ENCODE data around the gene RAI1.

The RAI1 gene

GRCh38 chr17:17726458-17727060 is 45.3 kb downstream of the RAI1 start:
- in situ Hi-C loops (cut with MboI; ENCODE audit: low sequenced_read_pairs, unreplicated experiment) = no loop called here
- TF ChIP-seq CTCF (IDR thresholded peaks at IDR 0.05; ENCODE audit: borderline replicate concordance, control extremely low read depth, extremely low read depth, insufficient read depth, missing control alignments) = no peak
- no peak for DNase-seq (ENCODE audit: low spot score)

GRCh38 chr17:17727111-17727659 is 45.9 kb downstream of the RAI1 start:
- no peak for TF ChIP-seq CTCF (IDR thresholded peaks at IDR 0.05; ENCODE audit: borderline replicate concordance, control extremely low read depth, extremely low read depth, insufficient read depth, missing control alignments)
- no peak for DNase-seq (ENCODE audit: low spot score)
- in situ Hi-C loops (cut with MboI; ENCODE audit: low sequenced_read_pairs, unreplicated experiment) = no loop called here

DNA sequence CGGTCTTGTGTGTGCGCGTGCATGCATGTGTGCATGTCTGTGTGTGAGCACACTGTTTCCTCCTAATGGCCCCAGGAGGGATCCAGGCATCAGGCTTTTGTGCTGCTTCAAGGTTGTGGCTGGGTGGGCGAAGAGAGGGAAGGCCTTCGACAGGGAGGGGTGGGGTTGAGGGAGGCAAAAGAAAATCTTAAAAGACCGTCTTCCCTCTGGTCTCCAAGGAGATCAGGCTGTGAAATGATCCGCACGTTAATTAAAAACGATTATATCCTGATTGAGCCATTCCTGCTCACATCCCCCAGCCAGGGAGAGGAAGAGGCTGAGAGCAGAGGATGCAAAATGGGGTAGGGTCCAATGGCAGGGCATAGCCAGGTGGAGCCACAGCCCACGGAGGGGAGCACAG is 46.9 kb downstream of the RAI1 start:
- in situ Hi-C loops (cut with MboI; ENCODE audit: low sequenced_read_pairs, unreplicated experiment) = no loop called here
- TF ChIP-seq CTCF (IDR thresholded peaks at IDR 0.05; ENCODE audit: borderline replicate concordance, control extremely low read depth, extremely low read depth, insufficient read depth, missing control alignments) = no peak
- no peak for DNase-seq (ENCODE audit: low spot score)

DNA sequence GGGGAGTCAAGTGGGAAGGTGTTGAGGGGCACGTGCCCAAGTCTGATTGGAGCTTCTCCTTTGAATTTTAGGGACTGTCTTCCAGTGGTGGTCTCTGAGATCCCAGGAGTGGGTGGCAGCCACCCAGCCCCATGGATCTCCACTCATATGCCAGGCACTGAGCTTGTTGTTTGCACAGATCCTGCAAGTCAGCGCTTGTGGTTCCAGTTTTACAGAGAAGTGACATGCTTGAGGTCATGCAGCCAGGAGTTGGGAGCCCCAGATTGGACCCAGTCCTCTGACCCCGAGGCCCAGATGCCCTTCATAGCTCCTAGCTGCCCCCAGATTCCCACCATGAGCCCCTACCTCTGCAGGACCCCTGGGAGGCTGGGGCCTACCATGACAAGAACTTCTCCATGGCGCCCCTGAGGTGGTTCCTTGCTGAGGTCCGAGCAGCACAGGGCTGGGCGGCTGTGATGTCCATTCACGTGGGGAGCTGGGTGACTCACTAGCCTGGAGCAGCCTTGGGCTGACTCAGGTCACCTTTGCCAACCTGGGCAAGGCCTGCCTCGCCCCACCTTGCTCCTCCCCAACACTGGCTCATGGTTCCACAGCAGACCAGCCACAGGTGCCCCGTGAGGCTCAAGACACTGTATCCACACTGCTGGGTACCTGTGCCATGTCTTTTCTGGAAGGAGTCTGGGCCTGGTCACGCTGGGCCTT is 47.4 kb downstream of the RAI1 start:
- no peak for DNase-seq (ENCODE audit: low spot score)
- no peak for TF ChIP-seq CTCF (IDR thresholded peaks at IDR 0.05; ENCODE audit: borderline replicate concordance, control extremely low read depth, extremely low read depth, insufficient read depth, missing control alignments)
- in situ Hi-C loops (cut with MboI; ENCODE audit: low sequenced_read_pairs, unreplicated experiment) = no loop called here

DNA sequence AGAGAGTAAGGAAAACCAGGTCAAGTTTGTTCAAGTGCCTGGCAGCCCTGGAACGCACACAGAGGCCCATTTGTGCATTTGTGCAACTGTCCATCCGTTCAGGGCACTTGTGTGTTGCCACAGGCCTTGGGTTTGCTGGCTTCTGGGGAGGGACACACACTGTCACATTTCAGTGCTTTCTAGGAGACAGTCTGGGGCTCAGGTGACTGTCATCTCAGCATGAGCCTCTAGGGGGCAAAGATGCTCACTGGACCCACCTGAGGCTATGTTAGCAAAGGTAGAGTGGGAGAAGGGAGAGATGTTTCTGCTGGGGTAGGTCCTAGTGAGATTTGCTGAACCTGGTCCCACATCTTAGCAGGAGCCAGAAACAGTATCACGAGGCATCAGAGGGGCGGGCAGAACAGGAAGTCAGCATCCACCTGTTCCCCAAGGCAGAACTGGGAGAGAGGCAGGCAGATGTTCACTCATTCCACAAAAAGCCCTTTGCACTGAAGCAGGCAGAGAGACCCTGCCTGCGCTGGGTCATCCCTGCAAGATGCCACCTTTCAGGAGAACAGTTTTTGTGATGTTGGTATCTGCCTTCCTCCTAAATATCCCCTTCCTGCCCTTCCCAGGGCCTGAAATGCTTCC is 48.5 kb downstream of the RAI1 start:
- in situ Hi-C loops (cut with MboI; ENCODE audit: low sequenced_read_pairs, unreplicated experiment) = no loop called here
- peak; percentile 79 for DNase-seq (ENCODE audit: low spot score)
- peak; percentile 63 for TF ChIP-seq CTCF (IDR thresholded peaks at IDR 0.05; ENCODE audit: borderline replicate concordance, control extremely low read depth, extremely low read depth, insufficient read depth, missing control alignments)

DNA sequence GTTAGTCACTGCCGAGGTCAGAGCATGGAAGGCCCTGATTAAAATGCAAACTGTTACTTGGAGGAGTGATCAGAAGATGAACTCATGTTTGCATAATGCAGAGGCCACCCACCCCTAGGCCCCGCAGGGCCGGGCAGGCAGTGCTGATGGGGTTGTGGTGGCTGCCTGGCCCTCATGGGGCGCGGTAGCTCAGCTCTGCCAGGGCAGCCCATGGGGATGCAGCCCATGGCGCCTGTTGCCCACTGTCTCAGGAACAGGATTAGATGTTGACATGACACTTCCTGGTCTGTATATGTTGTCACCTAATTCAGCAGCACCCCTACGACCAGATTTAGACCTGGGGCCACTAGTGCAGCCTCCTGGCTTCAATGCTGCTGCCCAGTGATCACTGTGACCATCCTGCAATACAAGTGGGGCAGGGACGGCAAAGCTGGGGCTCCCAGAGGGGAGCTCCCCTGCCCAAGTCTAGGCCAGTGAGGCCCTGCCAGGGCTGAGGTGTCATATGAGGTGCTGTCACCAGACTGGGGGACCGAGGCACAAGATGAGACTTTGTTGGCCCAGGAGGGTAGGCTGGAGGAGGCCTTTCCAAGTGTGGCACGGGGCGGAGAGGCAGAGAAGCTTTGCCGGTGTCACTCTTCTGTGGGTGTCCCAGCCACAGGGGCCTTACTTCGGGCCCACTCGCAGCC is 49.1 kb downstream of the RAI1 start:
- TF ChIP-seq CTCF (IDR thresholded peaks at IDR 0.05; ENCODE audit: borderline replicate concordance, control extremely low read depth, extremely low read depth, insufficient read depth, missing control alignments) = no peak
- DNase-seq (ENCODE audit: low spot score) = no peak
- in situ Hi-C loops (cut with MboI; ENCODE audit: low sequenced_read_pairs, unreplicated experiment) = no loop called here

Data from GM13976 (cell line).